Ovary (tissue), 9 donors: ENCODE data around the gene LONRF2. TPM values are rescaled to one million over a fixed set of nuclear protein-coding genes. Genes with fewer than 3 reads are reported as not detected.

ENCODE experiments used
- DNase-seq, 5 donors: peaks; one replicate each; pipeline ENCODE4 v3.0.0-alpha.2; 2019 to 2020
- H3K27ac ChIP-seq, 2 donors: fragments of 200-600 bp; one replicate each; pipeline versions ENCODE4 v1.5.1 to v1.8.0; 2019 to 2022
- H3K27me3 ChIP-seq: fragments of 200-600 bp; one replicate; pipeline ENCODE4 v1.8.0; 2022
- H3K36me3 ChIP-seq: fragments of 200-600 bp; sonication (generic); one replicate; pipeline ENCODE4 v1.5.1; 2019
- H3K4me1 ChIP-seq: one replicate; pipeline ENCODE4 v1.8.1; 2013; ENCODE audit warnings: mild to moderate bottlenecking, moderate library complexity; ENCODE audit not compliant: insufficient read depth
- H3K4me3 ChIP-seq: fragments of 200-600 bp; sonication (generic); one replicate; pipeline ENCODE4 v1.5.1; 2017
- H3K9me3 ChIP-seq, 2 donors: fragments of 200-600 bp in 1 of 2; sonication (generic) in 1 of 2; one replicate each; pipeline versions ENCODE4 v1.5.1 to v1.8.1; 2013 to 2019; ENCODE audit warnings: mild to moderate bottlenecking in 1 of 2, moderate library complexity in 1 of 2
- EP300 ChIP-seq: sonication (generic); formaldehyde crosslinking; IDR thresholded peaks from one replicate; pipeline ENCODE4 v1.6.1; 2017; ENCODE audit warnings: antibody characterized with exemption
- POLR2A ChIP-seq: fragments of 450-650 bp; IDR thresholded peaks from one replicate; pipeline ENCODE4 v1.6.1; 2017; ENCODE audit warnings: antibody characterized with exemption, mild to moderate bottlenecking, moderate library complexity
- WGBS, 3 donors: extraction: QIAGEN DNeasy Blood & Tissue Kit in 1 of 3; methylation state at CpG; one replicate each; pipeline versions ENCODE4 v1.1.5 to v1.1.7; 2013 to 2017; 5-methylcytosine and 5-hydroxymethylcytosine counted together
- intact Hi-C, 4 donors: fragments of 100-400 bp; cut with DNase I; formaldehyde crosslinking; loops; one replicate each; pipeline versions ENCODE4 v1.11.0 to v1.15.1; 2022 to 2023
- polyA plus RNA-seq, 2 donors: library from polyadenylated mRNA; stranded (reverse); fragments of 200-250 nt in 1 of 2; fragments of 350-450 nt in 1 of 2; fragmentation: Illumina TruSeq in 1 of 2; extraction: RNeasy Lipid Tissue Mini Kit (QIAGEN cat#74804) in 1 of 2; gene quantifications; one replicate each; pipeline ENCODE4 v1.2.3, GENCODE V29; 2013 to 2014
- total RNA-seq, 7 donors: library from RNA; depleted of rRNA in 2 of 7; stranded (reverse); fragments of >200 nt in 2 of 7; fragmentation: NEBNext Ultra II Directional in 3 of 7; extraction: Animal tissue kit (Norgen Biotek cat#: 25700) in 3 of 7; gene quantifications; one replicate each; pipeline versions ENCODE4 v1.1.0 to v1.2.4, GENCODE V29; 2016 to 2023
- TF ChIP-seq, protein P1 (sequence below), 3 donors: fragments of 450-650 bp in 2 of 3; fragments of 200-600 bp in 1 of 3; IDR thresholded peaks; one replicate each; pipeline versions ENCODE4 v1.5.1 to v1.8.0; 2016 to 2022; ENCODE audit warnings: antibody characterized with exemption in 3 of 3, mild to moderate bottlenecking in 1 of 3
- donor health status: DM: no; HTN: no; CAD: no; lungs with moderate emphysema.
- donor health status: DM: no; HTN: no; CAD: no.
- donor health status: Bipolar disorder and iron deficiency.
- donor health status: DM: yes; HTN: yes; CAD: no.
- donor health status: DM: no; HTN: no; CAD: no.
- donor health status: DM: yes; HTN: yes; CAD: no.

LONRF2 gene
- total and polyA plus RNA-seq, 9 donors, result 4.7 to 133 (median 29.5) TPM

GRCh38 chr2:100299548-100299947, 22.8 kb downstream of the LONRF2 start:
- Histone ChIP-seq H3K36me3 (no peaks in the 10 kb centered on the region), H3K4me3 (no peak overlapping the region), H3K9me3 (no peaks in the 10 kb centered on the region), H3K4me1 (no peaks in the 10 kb centered on the region), H3K27me3 (no peaks in the 10 kb centered on the region), H3K27ac (no peak overlapping the region)
- DNase-seq, result no peak
- TF ChIP-seq EP300, result no peak
- no peak for TF ChIP-seq POLR2A
- TF ChIP-seq, protein P1, sequence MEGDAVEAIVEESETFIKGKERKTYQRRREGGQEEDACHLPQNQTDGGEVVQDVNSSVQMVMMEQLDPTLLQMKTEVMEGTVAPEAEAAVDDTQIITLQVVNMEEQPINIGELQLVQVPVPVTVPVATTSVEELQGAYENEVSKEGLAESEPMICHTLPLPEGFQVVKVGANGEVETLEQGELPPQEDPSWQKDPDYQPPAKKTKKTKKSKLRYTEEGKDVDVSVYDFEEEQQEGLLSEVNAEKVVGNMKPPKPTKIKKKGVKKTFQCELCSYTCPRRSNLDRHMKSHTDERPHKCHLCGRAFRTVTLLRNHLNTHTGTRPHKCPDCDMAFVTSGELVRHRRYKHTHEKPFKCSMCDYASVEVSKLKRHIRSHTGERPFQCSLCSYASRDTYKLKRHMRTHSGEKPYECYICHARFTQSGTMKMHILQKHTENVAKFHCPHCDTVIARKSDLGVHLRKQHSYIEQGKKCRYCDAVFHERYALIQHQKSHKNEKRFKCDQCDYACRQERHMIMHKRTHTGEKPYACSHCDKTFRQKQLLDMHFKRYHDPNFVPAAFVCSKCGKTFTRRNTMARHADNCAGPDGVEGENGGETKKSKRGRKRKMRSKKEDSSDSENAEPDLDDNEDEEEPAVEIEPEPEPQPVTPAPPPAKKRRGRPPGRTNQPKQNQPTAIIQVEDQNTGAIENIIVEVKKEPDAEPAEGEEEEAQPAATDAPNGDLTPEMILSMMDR (IDR thresholded peaks at IDR 0.05), result no peak
- intact Hi-C loops, result no loop called here
- 80 to 84% (median 81%) methylated on average over 5 of the region's 5 CpGs for WGBS, 3 donors

GRCh38 chr2:100297511-100297910, 24.8 kb downstream of the LONRF2 start:
- intact Hi-C loops, result no loop called here
- Histone ChIP-seq H3K9me3 (no peaks in the 10 kb centered on the region), H3K27ac (no peak overlapping the region), H3K4me1 (no peaks in the 10 kb centered on the region), H3K36me3 (no peaks in the 10 kb centered on the region), H3K4me3 (no peak overlapping the region), H3K27me3 (no peaks in the 10 kb centered on the region)
- DNase-seq, result no peak
- TF ChIP-seq, protein P1 (IDR thresholded peaks at IDR 0.05), result no peak
- TF ChIP-seq EP300, result no peak
- no peak for TF ChIP-seq POLR2A
- WGBS, 3 donors, result 96 to 99% (median 98%) methylated on average over 3 of the region's 3 CpGs

- WGBS, 3 donors, result 86 to 91% (median 89%) methylated on average over 9 of the region's 9 CpGs
- H3K4me3 ChIP-seq, result no peak overlapping the region
- H3K27ac ChIP-seq, result no peak overlapping the region
- intact Hi-C loops, result no loop called here
- DNase-seq, result peak in 3 of 5 donors; percentile 17 to 22 (median 21)
- H3K4me1 ChIP-seq, result peaks cover 14% of the 10 kb centered on the region
- H3K9me3 ChIP-seq, result no peaks in the 10 kb centered on the region
- TF ChIP-seq POLR2A, result no peak
- TF ChIP-seq, protein P1 (IDR thresholded peaks at IDR 0.05), result no peak
- no peak for TF ChIP-seq EP300
- H3K27me3 ChIP-seq, result no peaks in the 10 kb centered on the region
- H3K36me3 ChIP-seq, result no peaks in the 10 kb centered on the region
Measured at GRCh38 chr2:100294162-100294497, 28.2 kb downstream of the LONRF2 start.

DNA sequence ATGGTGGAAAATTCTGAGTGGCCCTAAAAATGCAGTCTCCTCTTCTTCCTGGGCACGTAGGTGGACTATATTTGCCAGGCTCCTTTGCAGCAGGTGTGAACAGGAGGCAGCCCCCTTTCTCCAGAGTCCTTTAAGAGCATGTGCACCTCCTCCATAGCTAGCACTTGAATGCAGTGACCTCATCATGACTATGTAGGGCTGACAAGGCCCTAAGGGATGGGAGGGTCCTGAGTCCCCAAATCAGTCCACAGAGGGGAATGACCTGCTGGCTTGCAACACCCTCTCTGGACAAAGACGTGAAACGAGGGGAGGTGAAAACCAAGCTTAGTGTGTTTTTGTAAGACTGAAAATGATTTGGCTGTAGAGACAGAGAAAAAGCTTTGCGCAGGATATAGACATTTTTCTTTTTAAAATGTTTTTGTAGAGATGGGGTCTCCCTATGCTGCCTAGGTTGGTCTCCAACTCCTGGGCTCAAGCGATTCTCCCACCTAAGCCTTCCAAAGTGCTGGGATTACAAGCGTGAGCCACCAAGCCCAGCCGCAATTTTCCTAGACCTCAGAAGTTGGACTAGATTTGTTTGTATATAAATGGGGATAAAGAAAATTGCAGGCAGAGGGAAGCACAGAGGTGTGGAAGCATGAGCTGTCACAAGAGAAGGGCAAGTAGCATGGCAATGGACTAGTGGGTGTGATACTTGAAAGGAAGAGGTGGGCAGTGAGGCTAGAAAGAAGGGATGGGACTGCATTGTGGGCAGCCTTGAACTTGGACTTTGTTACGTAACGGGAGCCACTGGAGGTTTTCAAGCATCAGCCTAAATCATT, 28.8 kb downstream of the LONRF2 start:
- peak in 1 of 5 donors; percentile 18 for DNase-seq
- Histone ChIP-seq H3K27ac (peak overlapping the region; percentile 0 to 83), H3K9me3 (no peaks in the 10 kb centered on the region), H3K36me3 (no peaks in the 10 kb centered on the region), H3K27me3 (no peaks in the 10 kb centered on the region), H3K4me3 (no peak overlapping the region), H3K4me1 (peaks cover 14% of the 10 kb centered on the region)
- TF ChIP-seq EP300, result no peak
- no peak for TF ChIP-seq POLR2A
- TF ChIP-seq, protein P1 (IDR thresholded peaks at IDR 0.05), result no peak
- intact Hi-C loops, result no loop called here
- 88 to 96% (median 96%) methylated on average over 9 of the region's 9 CpGs for WGBS, 3 donors
